LNCaP clone FGC (cell line): Measurements from ENCODE around the gene RAMACL.

Experiments
- DNase-seq: peaks from one replicate; pipeline ENCODE4 v3.0.0-alpha.2; 2011; ENCODE audit warnings: low read depth
- H3K4me3 ChIP-seq: 2 replicates; pipeline ENCODE4 v1.5.1; 2011; ENCODE audit warnings: mild to moderate bottlenecking, low read depth, low read length, control low read depth
- TF ChIP-seq, protein P1 (sequence below): IDR thresholded peaks from 2 replicates; pipeline ENCODE4 v1.5.1; 2012; ENCODE audit warnings: mild to moderate bottlenecking; ENCODE audit not compliant: control insufficient read depth, insufficient read depth; ENCODE audit errors: extremely low read depth

RAMACL gene

GRCh38 chr6:166616261-166617238 is 30.1 kb upstream of the RAMACL start:
- TF ChIP-seq, protein P1, sequence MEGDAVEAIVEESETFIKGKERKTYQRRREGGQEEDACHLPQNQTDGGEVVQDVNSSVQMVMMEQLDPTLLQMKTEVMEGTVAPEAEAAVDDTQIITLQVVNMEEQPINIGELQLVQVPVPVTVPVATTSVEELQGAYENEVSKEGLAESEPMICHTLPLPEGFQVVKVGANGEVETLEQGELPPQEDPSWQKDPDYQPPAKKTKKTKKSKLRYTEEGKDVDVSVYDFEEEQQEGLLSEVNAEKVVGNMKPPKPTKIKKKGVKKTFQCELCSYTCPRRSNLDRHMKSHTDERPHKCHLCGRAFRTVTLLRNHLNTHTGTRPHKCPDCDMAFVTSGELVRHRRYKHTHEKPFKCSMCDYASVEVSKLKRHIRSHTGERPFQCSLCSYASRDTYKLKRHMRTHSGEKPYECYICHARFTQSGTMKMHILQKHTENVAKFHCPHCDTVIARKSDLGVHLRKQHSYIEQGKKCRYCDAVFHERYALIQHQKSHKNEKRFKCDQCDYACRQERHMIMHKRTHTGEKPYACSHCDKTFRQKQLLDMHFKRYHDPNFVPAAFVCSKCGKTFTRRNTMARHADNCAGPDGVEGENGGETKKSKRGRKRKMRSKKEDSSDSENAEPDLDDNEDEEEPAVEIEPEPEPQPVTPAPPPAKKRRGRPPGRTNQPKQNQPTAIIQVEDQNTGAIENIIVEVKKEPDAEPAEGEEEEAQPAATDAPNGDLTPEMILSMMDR, result no peak
- no peak overlapping the region for H3K4me3 ChIP-seq
- DNase-seq, result no peak

DNA sequence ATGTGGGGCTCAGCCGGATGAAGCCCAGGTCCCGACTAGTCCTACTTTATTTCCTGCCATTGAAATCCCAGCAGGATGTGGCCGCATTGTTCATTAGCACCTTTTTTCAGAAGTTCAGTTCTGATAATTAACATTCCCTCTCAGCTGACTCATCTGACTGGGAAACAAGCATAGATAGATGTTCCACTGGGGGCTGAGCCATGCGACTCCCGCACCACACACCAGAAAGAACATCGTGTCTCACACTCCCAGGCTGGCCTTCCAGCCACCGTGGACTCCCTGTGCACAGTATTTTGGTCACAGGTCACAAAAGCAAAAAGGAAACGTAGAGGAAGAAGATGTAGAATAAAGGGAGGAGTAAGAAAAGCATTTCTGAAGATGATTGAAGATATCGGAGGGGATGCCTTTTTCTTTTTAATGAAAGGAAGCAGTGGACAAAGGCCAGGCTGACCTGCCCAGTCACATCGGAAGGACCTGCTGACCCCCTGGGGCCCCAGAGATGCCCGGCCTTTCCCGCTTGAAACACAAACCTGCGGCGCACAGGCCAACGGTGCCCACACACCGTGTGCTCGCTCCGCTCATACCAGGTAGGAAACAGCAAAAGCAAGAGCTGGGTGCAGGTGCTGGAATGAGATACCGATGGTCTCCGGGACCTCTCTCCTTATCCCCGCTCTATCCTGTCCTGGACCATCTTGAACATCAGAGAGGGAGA is 28.7 kb upstream of the RAMACL start:
- no peak for DNase-seq
- no peak overlapping the region for H3K4me3 ChIP-seq
- TF ChIP-seq, protein P1, result no peak

GRCh38 chr6:166614589-166614988 is 28.1 kb upstream of the RAMACL start:
- no peak overlapping the region for H3K4me3 ChIP-seq
- no peak for DNase-seq
- TF ChIP-seq, protein P1, result no peak

GRCh38 chr6:166614171-166614583 is 27.7 kb upstream of the RAMACL start:
- DNase-seq, result no peak
- TF ChIP-seq, protein P1, result no peak
- no peak overlapping the region for H3K4me3 ChIP-seq

GRCh38 chr6:166613027-166613426 is 26.5 kb upstream of the RAMACL start:
- TF ChIP-seq, protein P1, result no peak
- no peak overlapping the region for H3K4me3 ChIP-seq
- DNase-seq, result no peak

- no peak overlapping the region for H3K4me3 ChIP-seq
- TF ChIP-seq, protein P1, result no peak
- no peak for DNase-seq
Measured at GRCh38 chr6:166612471-166612881, 26.0 kb upstream of the RAMACL start.
